ENCODE data around the gene RFC3.
"Not testable (repeated sequence)": the region's sequence is repeated elsewhere in the genome, so short reads cannot be mapped to it uniquely, and the experiment has no call there.

Gene RFC3, protein sequence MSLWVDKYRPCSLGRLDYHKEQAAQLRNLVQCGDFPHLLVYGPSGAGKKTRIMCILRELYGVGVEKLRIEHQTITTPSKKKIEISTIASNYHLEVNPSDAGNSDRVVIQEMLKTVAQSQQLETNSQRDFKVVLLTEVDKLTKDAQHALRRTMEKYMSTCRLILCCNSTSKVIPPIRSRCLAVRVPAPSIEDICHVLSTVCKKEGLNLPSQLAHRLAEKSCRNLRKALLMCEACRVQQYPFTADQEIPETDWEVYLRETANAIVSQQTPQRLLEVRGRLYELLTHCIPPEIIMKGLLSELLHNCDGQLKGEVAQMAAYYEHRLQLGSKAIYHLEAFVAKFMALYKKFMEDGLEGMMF

DNA sequence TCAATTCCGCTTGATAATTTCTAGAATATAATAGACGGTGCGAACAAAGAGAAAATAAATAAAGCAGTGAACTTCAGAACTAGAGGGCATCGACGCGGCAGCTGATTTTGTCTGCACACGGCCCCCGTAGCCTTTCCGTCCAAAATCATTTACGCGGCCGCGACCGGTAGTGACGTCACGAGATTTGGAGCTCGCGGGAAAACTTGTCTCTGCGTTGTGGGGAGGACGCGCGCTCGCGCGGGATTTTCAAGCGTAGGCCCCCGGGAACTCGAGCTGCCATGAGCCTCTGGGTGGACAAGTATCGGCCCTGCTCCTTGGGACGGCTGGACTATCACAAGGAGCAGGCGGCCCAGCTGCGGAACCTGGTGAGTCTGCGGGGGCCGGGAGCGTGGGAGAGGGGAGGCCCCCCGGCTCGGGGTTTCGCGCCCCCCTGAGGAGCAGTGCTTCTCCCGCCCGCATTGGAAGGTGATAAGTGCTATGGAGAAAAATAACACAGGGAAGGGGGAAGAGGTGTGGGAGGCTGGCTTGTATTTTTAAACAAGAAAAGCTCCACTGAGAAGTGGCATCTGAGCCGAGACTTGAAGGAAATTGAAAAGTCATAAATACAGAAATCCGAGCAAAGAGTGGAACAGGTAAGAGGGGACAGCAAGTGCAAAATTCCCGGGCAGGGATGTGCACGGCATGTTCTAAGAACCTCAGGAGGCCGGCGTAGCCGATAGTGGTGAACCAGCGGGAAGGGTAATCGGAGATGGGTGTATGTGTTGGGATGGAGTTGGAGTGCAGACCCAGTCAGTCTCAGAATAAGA lies at the start of gene RFC3:
TSS of gene RFC3 (plus strand) at position 249 of the 806 bp plus-strand sequence. CDS start at position 279, 30 bp downstream.
- DNase-seq (ENCODE audit: low spot score) = peak; percentile 92

DNA sequence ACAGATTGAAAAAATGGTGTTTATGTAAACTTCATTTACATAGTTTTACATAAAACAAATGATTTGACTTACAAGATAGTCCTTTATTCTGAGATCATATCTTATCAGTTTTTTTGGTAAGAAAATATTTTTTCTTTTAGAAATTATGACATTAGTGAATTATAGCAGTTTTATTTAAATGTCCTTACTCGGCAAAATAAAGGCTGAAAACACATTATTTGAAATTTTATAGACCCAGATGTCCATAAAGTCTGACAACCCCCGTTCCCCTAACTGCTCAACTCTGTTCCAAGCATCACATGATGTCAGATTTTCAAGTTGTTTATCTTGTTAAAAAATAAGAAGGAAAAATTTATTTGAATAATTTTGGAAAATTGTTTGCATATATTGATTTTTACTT lies 46.7 kb upstream of the RFC3 start:
- DNase-seq (ENCODE audit: low spot score) = no peak

DNA sequence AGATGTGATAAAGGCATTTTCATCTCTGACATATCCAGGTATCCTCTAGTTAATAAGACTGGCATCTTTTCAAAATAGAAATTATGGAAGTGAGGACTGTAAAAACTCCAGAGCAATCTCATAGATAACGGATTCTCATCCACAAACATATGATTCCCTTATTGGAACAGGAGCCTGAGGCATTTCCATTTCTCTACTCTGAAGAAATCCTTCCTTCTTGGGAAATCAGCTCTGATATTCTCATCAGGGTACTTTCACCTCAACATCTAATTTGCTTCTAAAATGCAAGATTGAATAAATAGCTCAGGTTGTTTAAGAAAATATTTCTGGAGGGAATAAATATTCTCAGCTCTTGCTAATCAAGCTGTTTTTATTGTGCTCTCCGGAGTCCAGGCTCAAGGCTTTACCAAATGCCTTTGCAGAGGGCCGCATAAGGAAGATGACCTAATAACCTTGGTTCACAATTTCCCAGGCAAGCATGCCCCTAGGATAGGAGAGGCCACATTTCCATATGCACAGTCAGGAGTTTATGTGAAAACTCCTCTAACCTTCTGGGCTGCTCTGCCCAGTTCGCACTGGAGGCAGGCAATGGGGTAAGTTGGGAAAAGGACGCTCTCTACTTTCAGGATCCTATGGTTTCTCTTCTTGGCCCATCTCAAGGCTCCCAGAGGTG lies 44.0 kb upstream of the RFC3 start:
- no peak for DNase-seq (ENCODE audit: low spot score)

- DNase-seq (ENCODE audit: low spot score) = no peak
Observed at GRCh38 chr13:33775339-33776108, 42.4 kb upstream of the RFC3 start.

DNA sequence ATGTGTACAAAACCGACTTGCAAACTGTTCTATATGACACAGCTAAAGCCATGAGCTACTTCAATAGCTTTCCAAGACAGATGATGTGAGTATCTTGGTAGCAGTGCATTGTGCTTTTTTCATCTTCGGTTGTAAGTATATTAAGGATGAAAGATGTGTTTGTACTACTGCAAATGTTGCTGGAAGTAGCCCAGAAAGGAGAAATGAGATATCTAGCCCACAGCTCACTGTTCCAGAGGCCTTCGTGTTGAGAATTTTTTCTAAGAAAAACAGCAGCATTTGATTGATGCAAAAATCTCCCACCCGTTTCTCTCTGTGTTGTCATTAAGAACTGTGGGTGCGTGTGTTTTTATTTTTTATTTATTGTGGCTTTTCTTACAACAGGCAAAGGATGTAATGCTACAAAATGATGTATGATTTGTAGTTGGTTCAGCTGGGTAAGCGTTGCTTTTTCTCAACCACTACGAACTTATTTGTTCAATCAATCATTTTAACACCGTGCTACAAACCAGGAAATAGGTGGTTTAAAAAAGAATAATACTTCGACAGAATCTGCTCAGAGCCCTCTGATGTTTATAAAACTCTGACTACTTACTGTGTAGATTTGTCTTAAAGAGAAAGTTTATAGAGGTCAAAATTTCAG lies 41.6 kb upstream of the RFC3 start:
- no peak for DNase-seq (ENCODE audit: low spot score)

- no peak for DNase-seq (ENCODE audit: low spot score)
Observed at GRCh38 chr13:33782631-33783030, 35.3 kb upstream of the RFC3 start.

DNA sequence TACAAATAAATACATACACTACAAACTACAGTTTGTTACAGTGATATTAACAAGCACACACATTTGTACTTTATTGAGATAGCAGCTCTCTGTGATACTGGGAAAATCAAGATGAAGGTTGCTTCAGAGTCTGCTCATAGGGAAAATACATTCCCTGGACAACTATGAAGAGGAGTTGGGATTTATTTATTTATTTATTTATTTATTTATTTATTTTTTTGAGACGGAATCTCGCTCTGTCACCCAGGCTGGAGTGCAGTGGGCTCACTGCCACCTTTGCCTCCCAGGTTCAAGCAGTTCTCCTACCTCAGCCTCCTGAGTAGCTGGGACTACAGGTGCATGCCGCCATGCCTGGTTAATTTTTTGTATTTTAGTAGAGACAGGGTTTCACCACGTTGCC lies 34.7 kb upstream of the RFC3 start:
- DNase-seq (ENCODE audit: low spot score) = not testable (repeated sequence)

- no peak for DNase-seq (ENCODE audit: low spot score)
Observed at GRCh38 chr13:33784738-33785137, 33.2 kb upstream of the RFC3 start.

DNA sequence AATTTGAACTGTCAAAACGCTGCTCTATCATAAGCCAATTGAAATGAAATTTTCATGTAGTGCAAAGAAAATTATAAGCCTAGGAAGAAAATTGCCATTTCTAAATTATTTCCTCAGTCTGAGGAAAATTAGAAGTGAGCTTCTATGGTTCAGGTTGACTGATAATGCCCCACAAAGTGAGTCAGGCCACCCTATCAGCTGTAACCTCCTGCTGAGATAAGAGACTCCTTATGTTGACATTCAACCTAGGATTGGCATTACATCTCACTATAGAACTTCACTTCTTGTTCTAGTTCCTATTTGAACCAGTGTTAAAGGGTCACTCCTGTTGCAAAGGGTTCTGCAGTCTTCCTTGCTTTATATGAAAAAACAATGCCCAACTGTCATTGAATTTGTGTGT lies 32.6 kb upstream of the RFC3 start:
- DNase-seq (ENCODE audit: low spot score) = no peak

DNA sequence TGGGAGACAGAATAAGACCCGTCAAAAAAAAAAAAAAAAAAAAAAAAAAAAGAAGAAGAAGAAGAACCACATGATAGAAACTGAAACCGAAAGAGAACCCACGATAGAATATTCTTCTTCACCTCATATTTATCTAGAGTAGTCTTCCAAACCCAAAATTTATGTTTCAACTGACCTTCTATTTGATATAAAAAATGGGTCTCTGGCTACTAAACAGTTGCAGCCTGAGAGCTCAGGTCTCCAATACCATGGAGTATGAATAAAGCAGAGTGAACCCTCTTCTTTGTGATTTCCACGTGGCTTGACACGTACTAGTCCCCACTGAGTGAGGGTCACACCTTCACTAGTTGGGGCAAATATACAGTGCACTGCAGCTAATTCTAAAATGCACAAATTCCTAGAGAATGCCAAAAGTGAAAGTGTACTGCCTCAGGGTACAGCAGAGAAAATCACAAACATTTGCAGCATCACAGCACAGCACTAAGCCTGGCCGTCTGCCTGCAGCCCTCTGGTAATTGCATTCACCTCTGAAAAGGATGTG lies 30.8 kb upstream of the RFC3 start:
- DNase-seq (ENCODE audit: low spot score) = no peak

GRCh38 chr13:33789066-33789606 lies 28.8 kb upstream of the RFC3 start:
- DNase-seq (ENCODE audit: low spot score) = no peak

- DNase-seq (ENCODE audit: low spot score) = no peak
Observed at GRCh38 chr13:33789739-33790138, 28.2 kb upstream of the RFC3 start.

- DNase-seq (ENCODE audit: low spot score) = no peak
Observed at GRCh38 chr13:33793726-33794125, 24.2 kb upstream of the RFC3 start.

GRCh38 chr13:33794576-33794975 lies 23.4 kb upstream of the RFC3 start:
- no peak for DNase-seq (ENCODE audit: low spot score)

GRCh38 chr13:33796095-33796494 lies 21.9 kb upstream of the RFC3 start:
- no peak for DNase-seq (ENCODE audit: low spot score)

- no peak for DNase-seq (ENCODE audit: low spot score)
Observed at GRCh38 chr13:33797622-33798021, 20.3 kb upstream of the RFC3 start.

GRCh38 chr13:33798023-33798422 lies 19.9 kb upstream of the RFC3 start:
- no peak for DNase-seq (ENCODE audit: low spot score)

- DNase-seq (ENCODE audit: low spot score) = peak; percentile 23
Observed at GRCh38 chr13:33799950-33800592, 17.9 kb upstream of the RFC3 start.

DNA sequence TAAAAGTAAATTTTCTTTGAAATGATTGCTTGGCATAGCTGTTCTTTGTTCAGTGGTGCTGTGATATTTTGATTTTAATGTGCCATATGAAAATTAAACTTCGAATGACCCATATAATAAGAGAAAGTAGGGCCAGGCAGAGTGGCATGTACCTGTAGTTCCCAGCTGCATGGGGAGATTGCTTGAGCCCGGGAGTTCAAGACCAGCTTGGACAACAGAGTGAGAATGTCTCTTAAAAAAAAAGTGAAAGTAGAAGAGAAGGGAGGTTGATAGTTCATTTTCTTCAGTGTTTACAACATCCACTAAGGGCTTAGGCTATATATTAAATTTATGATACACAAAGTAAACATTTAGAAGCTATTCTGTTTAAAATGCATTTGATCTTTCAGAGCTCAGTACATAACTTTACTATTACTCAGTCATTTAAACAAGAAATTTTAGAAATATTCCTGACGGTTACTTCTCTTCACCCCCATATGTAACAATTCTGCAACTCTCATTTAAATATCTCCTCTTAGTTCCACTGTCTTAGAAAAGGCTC lies 17.2 kb upstream of the RFC3 start:
- no peak for DNase-seq (ENCODE audit: low spot score)
